H1 (cell line): ENCODE measurements around the gene MTM1. TPM values are rescaled to one million over a fixed set of nuclear protein-coding genes. Genes with fewer than 3 reads are reported as not detected.

Experiments used
- KDM5A ChIP-seq: fragments of 200-600 bp; IDR thresholded peaks from 2 replicates; pipeline ENCODE4 v1.7.1; 2012; ENCODE audit warnings: mild to moderate bottlenecking, low read length, inconsistent platforms, mixed read lengths
- USF2 ChIP-seq: IDR thresholded peaks from 2 replicates; pipeline ENCODE4 v1.6.1; 2011; ENCODE audit warnings: low read length, improper control_type of control experiment
- YY1 ChIP-seq: IDR thresholded peaks from 2 replicates; pipeline ENCODE4 v1.6.1; 2011; ENCODE audit warnings: low read depth, mild to moderate bottlenecking, low read length
- polyA plus RNA-seq, 7 experiments: library from polyadenylated mRNA; depleted of rRNA in 3 of 7; stranded (reverse) in 5 of 7; unstranded in 2 of 7; fragments of >200 nt in 5 of 7; fragments of 200-250 nt in 2 of 7; gene quantifications; 1 replicate in 5 of 7; 2 replicates in 1 of 7; 4 replicates in 1 of 7; pipeline versions ENCODE4 v1.2.1 to v1.2.3, GENCODE V29; 2011 to 2013; ENCODE audit warnings: missing spikeins in 2 of 7, mixed read lengths in 2 of 7
- total RNA-seq: library from RNA; stranded (reverse); fragmentation: NEBNext Ultra II Directional; extraction: Animal tissue kit (Norgen Biotek cat#: 25700); gene quantifications from 2 replicates; pipeline ENCODE4 v1.2.1, GENCODE V29; 2021

MTM1 gene
- total and polyA plus RNA-seq, 2 of the 8 experiments (the other 6 are each of a cell fraction or from before 2014, with no cell fraction given), result 2.3 to 8.4 TPM

DNA sequence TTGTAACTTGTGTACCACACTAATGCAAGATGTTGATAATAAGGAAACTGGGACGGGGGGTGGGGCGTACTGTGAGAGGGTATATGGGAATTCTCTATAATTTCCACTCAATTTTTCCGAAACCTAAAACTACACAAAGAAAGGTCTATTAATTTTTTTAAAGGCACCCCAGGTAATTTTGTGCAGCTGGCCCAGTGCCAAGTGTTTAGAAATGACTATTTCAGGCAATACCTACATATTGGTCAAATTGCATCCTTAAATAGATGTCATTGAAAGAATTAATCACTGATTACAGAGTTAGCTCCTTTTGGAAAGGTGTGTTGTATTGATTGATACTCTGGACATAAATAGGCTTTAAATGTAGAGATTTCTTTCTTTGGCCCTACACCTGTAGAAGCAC, 114.7 kb downstream of the MTM1 start (continued):
- TF ChIP-seq USF2 (no peak), YY1 (no peak), KDM5A (no peak)
